Neural progenitor cell (in vitro differentiated cells): ENCODE results near the gene LGALS7B.
"Not testable (repeated sequence)": the region's sequence is repeated elsewhere in the genome, so short reads cannot be mapped to it uniquely, and the experiment has no call there.

Source experiments
- EZH2phosphoT487 ChIP-seq: fragments of 200-600 bp; sonication (generic); IDR thresholded peaks from 2 replicates; pipeline ENCODE4 v1.6.1; 2017; ENCODE audit warnings: antibody characterized with exemption
- TF ChIP-seq, protein P1 (sequence below): fragments of 200-600 bp; sonication (generic); IDR thresholded peaks from 2 replicates; pipeline ENCODE4 v1.5.1; 2017; ENCODE audit warnings: antibody characterized with exemption, mild to moderate bottlenecking

DNA sequence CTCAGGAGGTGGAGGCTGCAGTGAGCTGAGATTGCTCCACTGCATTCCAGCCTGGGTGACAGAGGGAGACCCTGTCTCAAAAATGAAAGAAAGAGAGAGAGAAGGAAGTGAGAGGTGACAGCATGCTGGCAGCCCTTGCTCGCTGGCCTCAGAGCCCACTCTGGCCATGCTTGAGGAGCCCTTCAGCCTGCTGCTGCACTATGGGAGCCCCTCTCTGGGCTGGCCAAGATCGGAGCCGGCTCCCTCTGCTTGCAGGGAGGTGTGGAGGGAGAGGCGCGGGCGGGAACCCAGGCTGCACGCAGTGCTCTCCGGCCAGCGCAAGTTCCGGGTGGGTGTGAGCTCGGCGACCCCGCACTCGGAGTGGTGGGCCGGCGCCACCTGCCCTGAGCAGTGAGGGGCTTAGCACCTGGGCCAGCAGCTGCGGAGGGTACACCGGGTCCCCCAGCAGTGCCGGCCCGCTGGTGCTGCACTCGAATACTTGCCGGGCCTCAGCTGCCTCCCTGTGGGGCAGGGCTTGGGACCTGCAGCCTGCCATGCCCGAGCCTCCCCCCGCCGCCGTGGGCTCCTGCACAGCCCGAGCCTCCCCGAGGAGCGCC is 32.3 kb downstream of the LGALS7B start:
- TF ChIP-seq, protein P1, sequence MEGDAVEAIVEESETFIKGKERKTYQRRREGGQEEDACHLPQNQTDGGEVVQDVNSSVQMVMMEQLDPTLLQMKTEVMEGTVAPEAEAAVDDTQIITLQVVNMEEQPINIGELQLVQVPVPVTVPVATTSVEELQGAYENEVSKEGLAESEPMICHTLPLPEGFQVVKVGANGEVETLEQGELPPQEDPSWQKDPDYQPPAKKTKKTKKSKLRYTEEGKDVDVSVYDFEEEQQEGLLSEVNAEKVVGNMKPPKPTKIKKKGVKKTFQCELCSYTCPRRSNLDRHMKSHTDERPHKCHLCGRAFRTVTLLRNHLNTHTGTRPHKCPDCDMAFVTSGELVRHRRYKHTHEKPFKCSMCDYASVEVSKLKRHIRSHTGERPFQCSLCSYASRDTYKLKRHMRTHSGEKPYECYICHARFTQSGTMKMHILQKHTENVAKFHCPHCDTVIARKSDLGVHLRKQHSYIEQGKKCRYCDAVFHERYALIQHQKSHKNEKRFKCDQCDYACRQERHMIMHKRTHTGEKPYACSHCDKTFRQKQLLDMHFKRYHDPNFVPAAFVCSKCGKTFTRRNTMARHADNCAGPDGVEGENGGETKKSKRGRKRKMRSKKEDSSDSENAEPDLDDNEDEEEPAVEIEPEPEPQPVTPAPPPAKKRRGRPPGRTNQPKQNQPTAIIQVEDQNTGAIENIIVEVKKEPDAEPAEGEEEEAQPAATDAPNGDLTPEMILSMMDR = not testable (repeated sequence)
- TF ChIP-seq EZH2phosphoT487 = not testable (repeated sequence)
